Skeletal muscle satellite cell (primary cell): ENCODE results near the gene CYTH4.

Experiments used
- H3K27me3 ChIP-seq: 2 replicates; pipeline ENCODE4 v1.7.0; 2013; ENCODE audit warnings: low read length; ENCODE audit not compliant: control insufficient read depth, insufficient read depth
- H3K36me3 ChIP-seq: 2 replicates; pipeline ENCODE4 v1.7.0; 2013; ENCODE audit warnings: mild to moderate bottlenecking, control low read depth, low read length; ENCODE audit not compliant: insufficient read depth
- H3K4me1 ChIP-seq: 2 replicates; pipeline ENCODE4 v1.7.0; 2013; ENCODE audit warnings: low read length; ENCODE audit not compliant: control insufficient read depth, insufficient read depth
- H3K4me2 ChIP-seq: 2 replicates; pipeline ENCODE4 v1.7.0; 2013; ENCODE audit warnings: mild to moderate bottlenecking, low read length
- H3K4me3 ChIP-seq: 2 replicates; pipeline ENCODE4 v1.7.0; 2013; ENCODE audit warnings: low read length
- H3K9ac ChIP-seq: 2 replicates; pipeline ENCODE4 v1.7.0; 2013; ENCODE audit warnings: mild to moderate bottlenecking, low read depth, low read length, moderate library complexity
- H3K9me3 ChIP-seq: replicated peaks from 2 replicates; pipeline ENCODE4 v1.7.0; 2013; ENCODE audit warnings: mild to moderate bottlenecking, control low read depth, low read length

The CYTH4 gene

GRCh38 chr22:37285937-37286336 is 3.6 kb downstream of the CYTH4 start:
- Histone ChIP-seq H3K27me3 (peaks cover 68% of the 10 kb centered on the region), H3K36me3 (no peaks in the 10 kb centered on the region), H3K9me3 (no peaks in the 10 kb centered on the region), H3K4me1 (no peaks in the 10 kb centered on the region), H3K4me2 (no peak overlapping the region), H3K9ac (no peak overlapping the region), H3K4me3 (no peak overlapping the region)

- Histone ChIP-seq H3K36me3 (no peaks in the 10 kb centered on the region), H3K4me3 (no peak overlapping the region), H3K4me2 (no peak overlapping the region), H3K9ac (no peak overlapping the region), H3K4me1 (no peaks in the 10 kb centered on the region), H3K9me3 (no peaks in the 10 kb centered on the region), H3K27me3 (peaks cover 63% of the 10 kb centered on the region)
Measured at GRCh38 chr22:37287550-37287951, 5.2 kb downstream of the CYTH4 start.

GRCh38 chr22:37288521-37288920 is 6.2 kb downstream of the CYTH4 start:
- peaks cover 62% of the 10 kb centered on the region for H3K27me3 ChIP-seq
- H3K9me3 ChIP-seq: no peaks in the 10 kb centered on the region
- no peak overlapping the region for H3K4me3 ChIP-seq
- no peak overlapping the region for H3K4me2 ChIP-seq
- H3K4me1 ChIP-seq: no peaks in the 10 kb centered on the region
- no peaks in the 10 kb centered on the region for H3K36me3 ChIP-seq
- no peak overlapping the region for H3K9ac ChIP-seq

GRCh38 chr22:37289156-37289735 is 6.9 kb downstream of the CYTH4 start:
- H3K9me3 ChIP-seq: no peaks in the 10 kb centered on the region
- peaks cover 61% of the 10 kb centered on the region for H3K27me3 ChIP-seq
- no peak overlapping the region for H3K4me3 ChIP-seq
- H3K9ac ChIP-seq: no peak overlapping the region
- no peaks in the 10 kb centered on the region for H3K36me3 ChIP-seq
- no peaks in the 10 kb centered on the region for H3K4me1 ChIP-seq
- H3K4me2 ChIP-seq: no peak overlapping the region

- H3K9me3 ChIP-seq: no peaks in the 10 kb centered on the region
- no peak overlapping the region for H3K4me3 ChIP-seq
- no peaks in the 10 kb centered on the region for H3K4me1 ChIP-seq
- H3K36me3 ChIP-seq: no peaks in the 10 kb centered on the region
- H3K9ac ChIP-seq: no peak overlapping the region
- H3K27me3 ChIP-seq: peaks cover 59% of the 10 kb centered on the region
- no peak overlapping the region for H3K4me2 ChIP-seq
Measured at GRCh38 chr22:37290737-37291136, 8.4 kb downstream of the CYTH4 start.

- Histone ChIP-seq H3K9me3 (no peaks in the 10 kb centered on the region), H3K27me3 (peaks cover 51% of the 10 kb centered on the region), H3K9ac (no peak overlapping the region), H3K4me2 (no peak overlapping the region), H3K4me1 (no peaks in the 10 kb centered on the region), H3K36me3 (no peaks in the 10 kb centered on the region), H3K4me3 (no peak overlapping the region)
Measured at GRCh38 chr22:37291559-37292298, 9.4 kb downstream of the CYTH4 start.

- Histone ChIP-seq H3K4me2 (no peak overlapping the region), H3K9ac (no peak overlapping the region), H3K4me1 (no peaks in the 10 kb centered on the region), H3K36me3 (no peaks in the 10 kb centered on the region), H3K4me3 (no peak overlapping the region), H3K27me3 (peaks cover 46% of the 10 kb centered on the region), H3K9me3 (no peaks in the 10 kb centered on the region)
Measured at GRCh38 chr22:37292641-37293040, 10.3 kb downstream of the CYTH4 start.

- H3K27me3 ChIP-seq: peaks cover 46% of the 10 kb centered on the region
- H3K4me2 ChIP-seq: no peak overlapping the region
- H3K4me1 ChIP-seq: no peaks in the 10 kb centered on the region
- H3K9ac ChIP-seq: no peak overlapping the region
- H3K9me3 ChIP-seq: no peaks in the 10 kb centered on the region
- H3K36me3 ChIP-seq: no peaks in the 10 kb centered on the region
- H3K4me3 ChIP-seq: no peak overlapping the region
Measured at GRCh38 chr22:37293172-37293571, 10.9 kb downstream of the CYTH4 start.

GRCh38 chr22:37294747-37295146 is 12.4 kb downstream of the CYTH4 start:
- Histone ChIP-seq H3K9me3 (no peaks in the 10 kb centered on the region), H3K4me1 (no peaks in the 10 kb centered on the region), H3K4me2 (no peak overlapping the region), H3K27me3 (peaks cover 33% of the 10 kb centered on the region), H3K36me3 (no peaks in the 10 kb centered on the region), H3K4me3 (no peak overlapping the region), H3K9ac (no peak overlapping the region)

- Histone ChIP-seq H3K36me3 (no peaks in the 10 kb centered on the region), H3K9ac (no peak overlapping the region), H3K4me1 (no peaks in the 10 kb centered on the region), H3K4me2 (no peak overlapping the region), H3K4me3 (no peak overlapping the region), H3K9me3 (no peaks in the 10 kb centered on the region), H3K27me3 (peaks cover 28% of the 10 kb centered on the region)
Measured at GRCh38 chr22:37295213-37295886, 13.0 kb downstream of the CYTH4 start.

GRCh38 chr22:37295946-37296345 is 13.6 kb downstream of the CYTH4 start:
- no peak overlapping the region for H3K9ac ChIP-seq
- H3K36me3 ChIP-seq: no peaks in the 10 kb centered on the region
- no peaks in the 10 kb centered on the region for H3K9me3 ChIP-seq
- peaks cover 28% of the 10 kb centered on the region for H3K27me3 ChIP-seq
- H3K4me2 ChIP-seq: no peak overlapping the region
- no peaks in the 10 kb centered on the region for H3K4me1 ChIP-seq
- H3K4me3 ChIP-seq: no peak overlapping the region
